GM23338 (cell line): ENCODE data around the gene ADM2.

Experiments
- CREB1 ChIP-seq: fragments of 250-450 bp; sonication (Bioruptor Pico); IDR thresholded peaks from 2 replicates; pipeline ENCODE4 v1.5.0; 2020; ENCODE audit warnings: low read depth, mild to moderate bottlenecking, moderate library complexity
- CTCF ChIP-seq, 2 experiments: fragments of 200-600 bp in 1 of 2; sonication (generic) in 1 of 2; conservative IDR thresholded peaks; 2 replicates each; pipeline versions ENCODE4 v1.5.1 to v1.6.1; 2016 to 2017; ENCODE audit warnings: antibody characterized with exemption in 2 of 2, low read depth in 2 of 2, mild to moderate bottlenecking in 2 of 2, moderate library complexity in 1 of 2
- EZH2 ChIP-seq: fragments of 200-600 bp; sonication (generic); IDR thresholded peaks from one replicate; pipeline ENCODE4 v1.8.0; 2017; ENCODE audit warnings: antibody characterized with exemption, mild to moderate bottlenecking, low read depth; ENCODE audit not compliant: unreplicated experiment
- POLR2AphosphoS5 ChIP-seq: IDR thresholded peaks from 2 replicates; pipeline ENCODE4 v1.6.1; 2016; ENCODE audit warnings: antibody characterized with exemption, low read depth
- REST ChIP-seq: IDR thresholded peaks from one replicate; pipeline ENCODE4 v1.6.1; 2018; ENCODE audit warnings: antibody characterized with exemption; ENCODE audit not compliant: unreplicated experiment
- ZNF114 ChIP-seq: fragments of 250-450 bp; sonication (Bioruptor Pico); IDR thresholded peaks from 2 replicates; pipeline ENCODE4 v1.5.0; 2020; ENCODE audit warnings: mild to moderate bottlenecking, moderate library complexity
- ZNF331 ChIP-seq: fragments of 250-450 bp; sonication (Bioruptor Pico); IDR thresholded peaks from 2 replicates; pipeline ENCODE4 v1.5.0; 2020; ENCODE audit warnings: low read depth, mild to moderate bottlenecking, moderate library complexity

- no peak for TF ChIP-seq CTCF (conservative IDR thresholded peaks at IDR 0.05; ENCODE audit: low read depth in 2 of 2)
- TF ChIP-seq EZH2 = no peak
- TF ChIP-seq CREB1 = no peak
- TF ChIP-seq POLR2AphosphoS5 = no peak
- no peak for TF ChIP-seq ZNF331
- no peak for TF ChIP-seq ZNF114 (CRISPR knock-in tag)
- no peak for TF ChIP-seq REST
These were observed 19.8 kb upstream of the ADM2 start for GRCh38 chr22:50461536-50461935.
